Posterior vena cava (tissue), 2 donors: ENCODE measurements around the gene MICOS13. TPM values are rescaled to one million over a fixed set of nuclear protein-coding genes. Genes with fewer than 3 reads are reported as not detected.
A peak's percentile ranks its signal among the peaks of the same experiment; 100 is the strongest.

Experiments
- DNase-seq: peaks from one replicate; pipeline ENCODE4 v3.0.0-alpha.2; 2020; ENCODE audit warnings: low spot score
- intact Hi-C, 2 donors: fragments of 100-400 bp; cut with DNase I; formaldehyde crosslinking; loops; one replicate each; pipeline versions ENCODE4 v1.14.1 to v1.14.2; 2022 to 2023
- total RNA-seq, 2 donors: library from RNA; stranded (reverse); fragmentation: NEBNext Ultra II Directional; extraction: Animal tissue kit (Norgen Biotek cat#: 25700); gene quantifications; one replicate each; pipeline ENCODE4 v1.2.1, GENCODE V29; 2021
- donor health status: DM: yes; HTN: yes; CAD: no.
- donor health status: DM: yes; HTN: yes; CAD: no.

Gene MICOS13
- total RNA-seq, 2 donors from 2014 or later: 54.1 to 54.4 TPM

- intact Hi-C loops: loop anchor here in 1 of 2 donors (5.0 kb wide), 1 partner anchor 1884 kb away; no protein-coding TSS in a partner anchor
- DNase-seq: no peak
These were observed 3.6 kb downstream of the MICOS13 start for GRCh38 chr19:5676772-5677105.

GRCh38 chr19:5676105-5676771 is 4.1 kb downstream of the MICOS13 start:
- no peak for DNase-seq
- intact Hi-C loops: loop anchor here in 1 of 2 donors (5.0 kb wide), 1 partner anchor 1884 kb away; no protein-coding TSS in a partner anchor

GRCh38 chr19:5674714-5675113 is 5.6 kb downstream of the MICOS13 start:
- intact Hi-C loops: loop anchor here in 1 of 2 donors (5.0 kb wide), 1 partner anchor 1882 kb away; no protein-coding TSS in a partner anchor
- DNase-seq: no peak

- intact Hi-C loops: no loop called here
- no peak for DNase-seq
These were observed 6.6 kb downstream of the MICOS13 start for GRCh38 chr19:5673752-5674151.

GRCh38 chr19:5672708-5673459 is 7.4 kb downstream of the MICOS13 start:
- DNase-seq: no peak
- intact Hi-C loops: no loop called here

- intact Hi-C loops: no loop called here
- no peak for DNase-seq
These were observed 8.7 kb downstream of the MICOS13 start for GRCh38 chr19:5671600-5671999.

GRCh38 chr19:5669212-5669611 is 11.1 kb downstream of the MICOS13 start:
- intact Hi-C loops: no loop called here
- no peak for DNase-seq

GRCh38 chr19:5667751-5668271 is 12.5 kb downstream of the MICOS13 start:
- intact Hi-C loops: no loop called here
- DNase-seq: no peak

- no peak for DNase-seq
- intact Hi-C loops: no loop called here
These were observed 13.2 kb downstream of the MICOS13 start for GRCh38 chr19:5666921-5667610.

- no peak for DNase-seq
- intact Hi-C loops: no loop called here
These were observed 14.4 kb downstream of the MICOS13 start for GRCh38 chr19:5665781-5666513.

- no peak for DNase-seq
- intact Hi-C loops: no loop called here
These were observed 15.8 kb downstream of the MICOS13 start for GRCh38 chr19:5664515-5664914.

- intact Hi-C loops: no loop called here
- no peak for DNase-seq
These were observed 16.4 kb downstream of the MICOS13 start for GRCh38 chr19:5663904-5664303.

- intact Hi-C loops: no loop called here
- no peak for DNase-seq
These were observed 18.8 kb downstream of the MICOS13 start for GRCh38 chr19:5661483-5661882.

GRCh38 chr19:5655412-5655811 is 24.9 kb downstream of the MICOS13 start:
- DNase-seq: peak; percentile 17

GRCh38 chr19:5654931-5655330 is 25.4 kb downstream of the MICOS13 start:
- peak; percentile 58 for DNase-seq

More at GRCh38 chr19:5655412-5655811, 24.9 kb downstream of the MICOS13 start:
- intact Hi-C loops: no loop called here

GRCh38 chr19:5652261-5652660 is 28.1 kb downstream of the MICOS13 start:
- peak; percentile 73 for DNase-seq
- intact Hi-C loops: no loop called here

More at GRCh38 chr19:5654931-5655330, 25.4 kb downstream of the MICOS13 start:
- intact Hi-C loops: no loop called here

GRCh38 chr19:5651361-5651760 is 29.0 kb downstream of the MICOS13 start:
- intact Hi-C loops: no loop called here
- peak; percentile 45 for DNase-seq

GRCh38 chr19:5648464-5648863 is 31.9 kb downstream of the MICOS13 start:
- intact Hi-C loops: no loop called here
- DNase-seq: no peak

- intact Hi-C loops: no loop called here
- DNase-seq: peak; percentile 7
These were observed 33.6 kb downstream of the MICOS13 start for GRCh38 chr19:5646703-5647102.
